Upper lobe of left lung (tissue), 6 donors: ENCODE data around the gene CFI. TPM values are rescaled to one million over a fixed set of nuclear protein-coding genes. Genes with fewer than 3 reads are reported as not detected.

Source experiments
- ATAC-seq, 2 donors: fragments of 200-7000 bp; cut with Tn5 transposase; one replicate each; pipeline ENCODE4 v1.9.1; 2022; ENCODE audit warnings: mild to moderate bottlenecking in 2 of 2, moderate library complexity in 2 of 2; ENCODE audit not compliant: low FRiP score in 2 of 2
- DNase-seq, 2 donors: peaks; one replicate each; pipeline ENCODE4 v3.0.0-alpha.2; 2019 to 2020
- H3K27ac ChIP-seq, 4 donors: fragments of 200-600 bp; sonication (generic); one replicate each; pipeline ENCODE4 v1.5.1; 2016 to 2019
- H3K27me3 ChIP-seq, 4 donors: fragments of 200-600 bp; sonication (generic); one replicate each; pipeline ENCODE4 v1.5.1; 2017 to 2019
- H3K36me3 ChIP-seq, 4 donors: fragments of 200-600 bp; sonication (generic); one replicate each; pipeline ENCODE4 v1.5.1; 2016 to 2019
- H3K4me1 ChIP-seq, 4 donors: fragments of 200-600 bp; sonication (generic); one replicate each; pipeline ENCODE4 v1.5.1; 2018 to 2019
- H3K4me3 ChIP-seq, 4 donors: fragments of 200-600 bp; sonication (generic); one replicate each; pipeline ENCODE4 v1.5.1; 2017 to 2019; ENCODE audit warnings: mild to moderate bottlenecking in 2 of 4, moderate library complexity in 1 of 4
- H3K9me3 ChIP-seq, 4 donors: fragments of 200-600 bp; sonication (generic); one replicate each; pipeline ENCODE4 v1.5.1; 2018 to 2019
- CTCF ChIP-seq, 6 experiments: fragments of 450-650 bp in 4 of 6; fragments of 200-600 bp in 2 of 6; sonication (generic) in 2 of 6; IDR thresholded peaks; one replicate each; pipeline ENCODE4 v1.5.1; 2016 to 2019; ENCODE audit warnings: antibody characterized with exemption in 6 of 6
- EP300 ChIP-seq, 4 donors: sonication (generic); formaldehyde crosslinking; IDR thresholded peaks; one replicate each; pipeline ENCODE4 v1.5.1; 2017; ENCODE audit warnings: antibody characterized with exemption in 4 of 4, control low read depth in 2 of 4
- POLR2A ChIP-seq, 4 donors: fragments of 450-650 bp; IDR thresholded peaks; one replicate each; pipeline ENCODE4 v1.5.1; 2016 to 2017; ENCODE audit warnings: antibody characterized with exemption in 4 of 4, mild to moderate bottlenecking in 2 of 4
- POLR2AphosphoS5 ChIP-seq, 2 donors: sonication (generic); formaldehyde crosslinking; IDR thresholded peaks; one replicate each; pipeline ENCODE4 v1.5.1; 2017; ENCODE audit warnings: antibody characterized with exemption in 2 of 2
- WGBS, 2 donors: methylation state at CpG; one replicate each; pipeline ENCODE4 v1.1.5; 2017 to 2018; 5-methylcytosine and 5-hydroxymethylcytosine counted together
- total RNA-seq, 6 donors: library from RNA; depleted of rRNA in 4 of 6; stranded (reverse); fragments of >200 nt in 4 of 6; gene quantifications; one replicate each; pipeline versions ENCODE4 v1.1.0 to v1.2.1, GENCODE V29; 2016 to 2021
- donor health status: DM: no; HTN: no; CAD: no; lungs with moderate emphysema.
- donor health status: DM: no; HTN: yes; CAD: no; lungs with severe emphysema.

CFI gene
- total RNA-seq, 6 donors from 2014 or later, result 20.2 to 122 (median 53.3) TPM

GRCh38 chr4:109723110-109723509 is 78.7 kb downstream of the CFI start:
- 83 to 88% methylated on average over 2 of the region's 2 CpGs for WGBS, 2 donors

GRCh38 chr4:109722357-109722756 is 79.4 kb downstream of the CFI start:
- no peak overlapping the region for H3K4me3 ChIP-seq
- H3K27ac ChIP-seq, result no peak overlapping the region

More at GRCh38 chr4:109723110-109723509, 78.7 kb downstream of the CFI start:
- no peaks in the 10 kb centered on the region for H3K9me3 ChIP-seq
- TF ChIP-seq EP300 (IDR thresholded peaks at IDR 0.05), result no peak
- TF ChIP-seq CTCF (IDR thresholded peaks at IDR 0.05), result no peak
- TF ChIP-seq POLR2AphosphoS5 (IDR thresholded peaks at IDR 0.05), result no peak
- no peak for TF ChIP-seq POLR2A (IDR thresholded peaks at IDR 0.05)
- ATAC-seq (no peak), DNase-seq (no peak)
- no peaks in the 10 kb centered on the region for H3K36me3 ChIP-seq
- H3K27me3 ChIP-seq, result no peaks in the 10 kb centered on the region
- H3K4me3 ChIP-seq, result no peak overlapping the region
- peaks cover 0 to 4% (median 2%) of the 10 kb centered on the region in 4 donors for H3K4me1 ChIP-seq
- H3K27ac ChIP-seq, result no peak overlapping the region

GRCh38 chr4:109721033-109721432 is 80.8 kb downstream of the CFI start:
- DNase-seq (no peak), ATAC-seq (no peak)
- no peaks in the 10 kb centered on the region for H3K4me1 ChIP-seq
- no peaks in the 10 kb centered on the region for H3K9me3 ChIP-seq
- TF ChIP-seq CTCF (IDR thresholded peaks at IDR 0.05) (no peak), POLR2A (IDR thresholded peaks at IDR 0.05) (no peak), POLR2AphosphoS5 (IDR thresholded peaks at IDR 0.05) (no peak), EP300 (IDR thresholded peaks at IDR 0.05) (no peak)
- WGBS, 2 donors, result 92 to 98% methylated on average over 7 of the region's 7 CpGs
- no peak overlapping the region for H3K4me3 ChIP-seq
- H3K27ac ChIP-seq, result no peak overlapping the region
- peaks cover 3 to 14% (median 4%) of the 10 kb centered on the region in 4 donors for H3K36me3 ChIP-seq
- no peaks in the 10 kb centered on the region for H3K27me3 ChIP-seq

More at GRCh38 chr4:109722357-109722756, 79.4 kb downstream of the CFI start:
- TF ChIP-seq POLR2A (IDR thresholded peaks at IDR 0.05) (no peak), POLR2AphosphoS5 (IDR thresholded peaks at IDR 0.05) (no peak), EP300 (IDR thresholded peaks at IDR 0.05) (no peak), CTCF (IDR thresholded peaks at IDR 0.05) (no peak)
- Histone ChIP-seq H3K9me3 (no peaks in the 10 kb centered on the region), H3K4me1 (no peaks in the 10 kb centered on the region), H3K27me3 (no peaks in the 10 kb centered on the region), H3K36me3 (peaks cover 0 to 1% (median 0%) of the 10 kb centered on the region in 4 donors)
- DNase-seq (no peak), ATAC-seq (no peak)

GRCh38 chr4:109719604-109720003 is 82.2 kb downstream of the CFI start:
- Histone ChIP-seq H3K4me1 (no peaks in the 10 kb centered on the region), H3K4me3 (no peak overlapping the region), H3K36me3 (peaks cover 3 to 24% (median 4%) of the 10 kb centered on the region in 4 donors), H3K9me3 (no peaks in the 10 kb centered on the region), H3K27ac (no peak overlapping the region), H3K27me3 (no peaks in the 10 kb centered on the region)
- ATAC-seq (no peak), DNase-seq (no peak)
- no peak for TF ChIP-seq CTCF (IDR thresholded peaks at IDR 0.05)
- TF ChIP-seq POLR2AphosphoS5 (IDR thresholded peaks at IDR 0.05), result no peak
- no peak for TF ChIP-seq EP300 (IDR thresholded peaks at IDR 0.05)
- TF ChIP-seq POLR2A (IDR thresholded peaks at IDR 0.05), result no peak
- 92 to 96% methylated on average over 4 of the region's 4 CpGs for WGBS, 2 donors

- Histone ChIP-seq H3K4me3 (no peak overlapping the region), H3K9me3 (no peaks in the 10 kb centered on the region), H3K4me1 (no peaks in the 10 kb centered on the region), H3K36me3 (peaks cover 3 to 33% (median 4%) of the 10 kb centered on the region in 4 donors), H3K27ac (no peak overlapping the region), H3K27me3 (no peaks in the 10 kb centered on the region)
- TF ChIP-seq POLR2AphosphoS5 (IDR thresholded peaks at IDR 0.05), result no peak
- no peak for TF ChIP-seq EP300 (IDR thresholded peaks at IDR 0.05)
- no peak for TF ChIP-seq POLR2A (IDR thresholded peaks at IDR 0.05)
- TF ChIP-seq CTCF (IDR thresholded peaks at IDR 0.05), result no peak
- ATAC-seq, result no peak
- 91 to 100% methylated on average over 1 of the region's 1 CpG for WGBS, 2 donors
- no peak for DNase-seq
Observed at GRCh38 chr4:109718759-109719158, 83.0 kb downstream of the CFI start.
